Measurements from ENCODE around the gene NOSIP.

DNA sequence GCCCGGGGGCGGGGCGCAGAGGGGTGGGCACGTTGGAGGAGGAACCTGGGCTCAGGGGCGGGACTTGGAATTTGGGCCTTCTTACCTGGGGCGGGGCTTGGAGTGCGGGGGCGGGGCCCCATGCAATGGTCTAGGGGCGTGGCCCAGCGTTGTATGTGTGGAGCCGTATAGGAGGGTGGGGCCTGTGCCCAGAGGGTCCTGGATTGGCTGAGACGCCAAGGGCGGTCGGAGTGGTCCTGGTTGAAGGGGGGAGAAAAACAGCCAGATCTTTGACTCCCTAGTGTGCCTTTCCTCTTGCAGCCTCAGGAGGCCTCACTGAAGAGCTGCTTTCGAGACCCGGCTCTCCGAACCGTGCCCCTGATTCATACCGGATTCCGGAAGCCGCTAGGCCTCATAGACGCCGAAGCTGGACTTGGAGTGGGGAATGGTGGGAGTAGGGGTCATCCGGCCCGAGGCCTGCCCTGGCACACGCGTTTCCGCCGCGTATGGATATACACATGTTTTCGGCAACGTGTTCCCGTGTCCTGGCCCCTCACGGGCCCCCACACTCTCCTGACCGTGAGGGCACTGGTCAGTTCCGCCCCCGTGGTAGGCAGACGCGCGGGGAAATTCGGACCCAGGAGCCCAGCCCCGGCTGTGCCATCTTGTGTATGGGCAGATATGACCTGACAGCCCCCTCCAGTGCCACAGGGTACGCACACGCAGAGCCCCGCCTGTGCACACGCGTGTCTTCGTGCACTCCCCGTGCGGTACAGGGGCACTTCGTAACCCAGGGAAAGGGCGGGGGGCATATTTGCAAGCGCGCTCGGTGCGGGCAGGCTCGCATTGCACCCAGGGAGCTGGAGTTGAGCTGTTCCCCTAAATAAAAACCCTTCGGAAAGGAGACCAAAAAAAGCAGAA, 10.0 kb upstream of the NOSIP start:
- TF ChIP-seq, protein P1, sequence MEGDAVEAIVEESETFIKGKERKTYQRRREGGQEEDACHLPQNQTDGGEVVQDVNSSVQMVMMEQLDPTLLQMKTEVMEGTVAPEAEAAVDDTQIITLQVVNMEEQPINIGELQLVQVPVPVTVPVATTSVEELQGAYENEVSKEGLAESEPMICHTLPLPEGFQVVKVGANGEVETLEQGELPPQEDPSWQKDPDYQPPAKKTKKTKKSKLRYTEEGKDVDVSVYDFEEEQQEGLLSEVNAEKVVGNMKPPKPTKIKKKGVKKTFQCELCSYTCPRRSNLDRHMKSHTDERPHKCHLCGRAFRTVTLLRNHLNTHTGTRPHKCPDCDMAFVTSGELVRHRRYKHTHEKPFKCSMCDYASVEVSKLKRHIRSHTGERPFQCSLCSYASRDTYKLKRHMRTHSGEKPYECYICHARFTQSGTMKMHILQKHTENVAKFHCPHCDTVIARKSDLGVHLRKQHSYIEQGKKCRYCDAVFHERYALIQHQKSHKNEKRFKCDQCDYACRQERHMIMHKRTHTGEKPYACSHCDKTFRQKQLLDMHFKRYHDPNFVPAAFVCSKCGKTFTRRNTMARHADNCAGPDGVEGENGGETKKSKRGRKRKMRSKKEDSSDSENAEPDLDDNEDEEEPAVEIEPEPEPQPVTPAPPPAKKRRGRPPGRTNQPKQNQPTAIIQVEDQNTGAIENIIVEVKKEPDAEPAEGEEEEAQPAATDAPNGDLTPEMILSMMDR (IDR thresholded peaks at IDR 0.05), result peak in 3 of 6 experiments; percentile 7 to 49 (median 14)
- peak in 3 of 4 donors; percentile 50 to 78 (median 69) for TF ChIP-seq POLR2A (IDR thresholded peaks at IDR 0.05)

Measured in upper lobe of left lung (tissue), 4 donors.